ENCODE results near the gene GALK1. TPM values are rescaled to one million over a fixed set of nuclear protein-coding genes. Genes with fewer than 3 reads are reported as not detected.

The GALK1 gene
- total RNA-seq, 4 donors from 2014 or later = 15.2 to 34.9 (median 22.9) TPM

DNA sequence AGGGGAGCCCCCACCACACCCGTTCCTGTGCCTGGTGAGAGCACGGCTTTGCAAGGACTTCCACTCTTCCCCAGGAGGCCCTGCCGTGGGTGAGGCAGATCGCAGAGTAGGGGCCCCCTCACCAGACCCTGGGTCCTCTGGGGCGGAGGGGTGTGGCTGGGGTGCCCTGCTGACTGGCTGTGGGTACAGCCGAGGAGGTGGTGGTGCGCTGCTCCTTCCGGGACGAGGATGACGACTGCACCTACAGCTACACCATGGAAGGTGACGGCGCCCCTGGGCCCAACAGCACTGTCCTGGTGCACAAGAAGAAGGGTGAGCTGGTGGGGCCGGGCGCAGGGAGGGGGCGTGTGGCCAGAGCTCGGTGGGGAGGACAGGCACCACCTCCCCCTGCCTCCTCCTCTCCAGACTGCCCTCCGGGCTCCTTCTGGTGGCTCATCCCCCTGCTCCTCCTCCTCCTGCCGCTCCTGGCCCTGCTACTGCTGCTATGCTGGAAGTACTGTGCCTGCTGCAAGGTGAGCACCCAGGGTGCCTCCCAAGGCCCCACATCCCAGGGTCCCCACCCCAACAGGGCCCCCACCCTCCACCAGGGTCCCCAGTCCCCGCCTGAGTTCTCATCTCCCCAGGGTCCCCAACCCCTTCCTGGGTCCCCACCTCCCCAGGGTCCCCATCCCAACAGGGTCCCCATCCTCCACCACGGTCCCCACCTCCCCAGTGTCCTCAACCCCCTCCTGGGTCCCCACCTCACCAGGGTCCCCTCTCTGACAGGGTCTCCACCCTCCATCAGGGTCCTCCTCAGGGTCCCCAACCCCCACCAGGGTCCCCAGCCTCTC, 27.6 kb downstream of the GALK1 start:
- Histone ChIP-seq H3K4me1 (no peaks in the 10 kb centered on the region), H3K9me3 (no peaks in the 10 kb centered on the region), H3K27me3 (no peaks in the 10 kb centered on the region), H3K36me3 (peaks cover 78% of the 10 kb centered on the region), H3K4me3 (no peak overlapping the region), H3K27ac (no peak overlapping the region)
- WGBS = 75% methylated on average over 11 of the region's 20 CpGs
- no peak for TF ChIP-seq POLR2A (IDR thresholded peaks at IDR 0.05)
- TF ChIP-seq, protein P1, sequence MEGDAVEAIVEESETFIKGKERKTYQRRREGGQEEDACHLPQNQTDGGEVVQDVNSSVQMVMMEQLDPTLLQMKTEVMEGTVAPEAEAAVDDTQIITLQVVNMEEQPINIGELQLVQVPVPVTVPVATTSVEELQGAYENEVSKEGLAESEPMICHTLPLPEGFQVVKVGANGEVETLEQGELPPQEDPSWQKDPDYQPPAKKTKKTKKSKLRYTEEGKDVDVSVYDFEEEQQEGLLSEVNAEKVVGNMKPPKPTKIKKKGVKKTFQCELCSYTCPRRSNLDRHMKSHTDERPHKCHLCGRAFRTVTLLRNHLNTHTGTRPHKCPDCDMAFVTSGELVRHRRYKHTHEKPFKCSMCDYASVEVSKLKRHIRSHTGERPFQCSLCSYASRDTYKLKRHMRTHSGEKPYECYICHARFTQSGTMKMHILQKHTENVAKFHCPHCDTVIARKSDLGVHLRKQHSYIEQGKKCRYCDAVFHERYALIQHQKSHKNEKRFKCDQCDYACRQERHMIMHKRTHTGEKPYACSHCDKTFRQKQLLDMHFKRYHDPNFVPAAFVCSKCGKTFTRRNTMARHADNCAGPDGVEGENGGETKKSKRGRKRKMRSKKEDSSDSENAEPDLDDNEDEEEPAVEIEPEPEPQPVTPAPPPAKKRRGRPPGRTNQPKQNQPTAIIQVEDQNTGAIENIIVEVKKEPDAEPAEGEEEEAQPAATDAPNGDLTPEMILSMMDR (IDR thresholded peaks at IDR 0.05) = no peak
- no peak for TF ChIP-seq POLR2AphosphoS5 (IDR thresholded peaks at IDR 0.05)
- no peak for TF ChIP-seq EP300 (IDR thresholded peaks at IDR 0.05)
- DNase-seq (ENCODE audit: low spot score in 2 of 2) = peak in 1 of 2 donors; percentile 58

DNA sequence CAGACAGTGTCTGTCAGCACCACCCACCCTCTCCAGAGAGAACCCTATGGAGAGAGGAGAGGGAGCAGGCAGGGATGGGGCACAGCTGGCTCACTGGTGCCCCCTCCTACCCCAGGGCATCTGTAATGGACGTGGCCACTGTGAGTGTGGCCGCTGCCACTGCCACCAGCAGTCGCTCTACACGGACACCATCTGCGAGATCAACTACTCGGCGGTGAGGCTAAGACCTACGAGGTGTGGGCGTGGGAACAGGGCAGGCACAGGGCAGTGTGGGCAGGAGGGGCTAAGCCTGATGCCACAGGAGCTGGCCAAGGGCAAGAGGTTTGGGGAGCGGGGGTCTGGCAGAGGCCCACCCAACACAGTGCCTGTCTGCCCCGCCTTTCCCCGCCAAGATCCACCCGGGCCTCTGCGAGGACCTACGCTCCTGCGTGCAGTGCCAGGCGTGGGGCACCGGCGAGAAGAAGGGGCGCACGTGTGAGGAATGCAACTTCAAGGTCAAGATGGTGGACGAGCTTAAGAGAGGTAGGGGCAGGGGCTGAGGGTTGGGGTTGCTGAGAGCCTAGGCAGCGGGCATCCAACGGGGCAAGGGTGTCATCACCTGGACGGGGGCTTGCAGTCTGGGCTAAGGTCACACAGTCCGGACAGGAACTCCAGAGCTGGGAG, 28.7 kb downstream of the GALK1 start:
- H3K36me3 ChIP-seq = peaks cover 78% of the 10 kb centered on the region
- no peak overlapping the region for H3K4me3 ChIP-seq
- TF ChIP-seq POLR2A (IDR thresholded peaks at IDR 0.05) (no peak), POLR2AphosphoS5 (IDR thresholded peaks at IDR 0.05) (no peak), EP300 (IDR thresholded peaks at IDR 0.05) (no peak)
- TF ChIP-seq, protein P1 (IDR thresholded peaks at IDR 0.05) = no peak
- H3K4me1 ChIP-seq = no peaks in the 10 kb centered on the region
- no peak overlapping the region for H3K27ac ChIP-seq
- WGBS = 94% methylated on average over 17 of the region's 26 CpGs
- H3K9me3 ChIP-seq = no peaks in the 10 kb centered on the region
- no peaks in the 10 kb centered on the region for H3K27me3 ChIP-seq
- peak in 1 of 2 donors; percentile 57 for DNase-seq (ENCODE audit: low spot score in 2 of 2)

DNA sequence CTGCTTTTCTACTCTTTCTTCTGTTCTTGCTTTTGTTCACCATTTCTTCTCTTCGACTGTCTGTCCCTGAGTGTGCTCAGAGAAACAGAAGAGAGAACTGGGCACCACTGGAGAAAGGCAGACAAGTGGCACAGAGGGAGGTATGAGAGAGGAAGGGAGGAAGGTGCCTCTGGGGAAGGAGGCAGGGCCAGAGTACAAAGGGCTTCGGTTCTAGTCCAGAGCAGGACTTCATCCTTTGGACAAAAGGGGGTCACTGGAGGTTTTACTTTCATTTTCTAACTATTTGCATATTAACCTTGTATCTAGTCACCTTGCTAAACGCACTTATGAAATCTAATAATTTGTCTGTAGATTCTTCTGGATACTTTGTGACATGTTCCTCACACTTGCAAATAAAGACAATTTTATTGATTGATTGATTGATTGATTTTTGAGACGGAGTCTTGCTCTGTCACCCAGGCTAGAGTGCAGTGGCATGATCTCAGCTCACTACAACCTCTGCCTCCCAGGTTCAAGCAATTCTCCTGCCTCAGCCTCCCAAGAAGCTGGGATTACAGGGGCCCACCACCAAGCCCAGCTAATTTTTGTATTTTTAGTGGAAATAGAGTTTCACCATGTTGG, 30.2 kb downstream of the GALK1 start:
- DNase-seq (ENCODE audit: low spot score in 2 of 2) = no peak
- no peaks in the 10 kb centered on the region for H3K9me3 ChIP-seq
- no peak overlapping the region for H3K27ac ChIP-seq
- no peaks in the 10 kb centered on the region for H3K27me3 ChIP-seq
- H3K36me3 ChIP-seq = peaks cover 78% of the 10 kb centered on the region
- no peak overlapping the region for H3K4me3 ChIP-seq
- TF ChIP-seq, protein P1 (IDR thresholded peaks at IDR 0.05) = no peak
- no peak for TF ChIP-seq EP300 (IDR thresholded peaks at IDR 0.05)
- TF ChIP-seq POLR2AphosphoS5 (IDR thresholded peaks at IDR 0.05) = no peak
- no peak for TF ChIP-seq POLR2A (IDR thresholded peaks at IDR 0.05)
- H3K4me1 ChIP-seq = no peaks in the 10 kb centered on the region
- 72% methylated on average over 4 of the region's 4 CpGs for WGBS

DNA sequence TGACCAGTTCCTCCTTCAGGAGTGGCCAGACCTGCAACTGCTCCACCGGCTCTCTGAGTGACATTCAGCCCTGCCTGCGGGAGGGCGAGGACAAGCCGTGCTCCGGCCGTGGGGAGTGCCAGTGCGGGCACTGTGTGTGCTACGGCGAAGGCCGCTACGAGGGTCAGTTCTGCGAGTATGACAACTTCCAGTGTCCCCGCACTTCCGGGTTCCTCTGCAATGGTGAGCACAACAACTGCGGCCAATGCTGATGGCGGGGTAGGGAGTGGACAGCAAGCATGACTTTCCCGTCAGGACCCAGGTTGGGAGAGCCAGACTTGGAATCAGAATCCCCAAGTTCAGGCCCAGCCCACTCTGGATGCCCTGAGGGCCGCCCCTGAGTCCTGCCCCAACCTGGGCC, 31.5 kb downstream of the GALK1 start:
- no peak overlapping the region for H3K4me3 ChIP-seq
- peak in 1 of 2 donors; percentile 57 for DNase-seq (ENCODE audit: low spot score in 2 of 2)
- no peak overlapping the region for H3K27ac ChIP-seq
- H3K27me3 ChIP-seq = no peaks in the 10 kb centered on the region
- 90% methylated on average over 16 of the region's 18 CpGs for WGBS
- no peaks in the 10 kb centered on the region for H3K9me3 ChIP-seq
- no peaks in the 10 kb centered on the region for H3K4me1 ChIP-seq
- peaks cover 81% of the 10 kb centered on the region for H3K36me3 ChIP-seq
- TF ChIP-seq EP300 (IDR thresholded peaks at IDR 0.05) = no peak
- no peak for TF ChIP-seq POLR2A (IDR thresholded peaks at IDR 0.05)
- no peak for TF ChIP-seq POLR2AphosphoS5 (IDR thresholded peaks at IDR 0.05)
- TF ChIP-seq, protein P1 (IDR thresholded peaks at IDR 0.05) = no peak
